Left cardiac atrium (tissue), 4 donors: Measurements from ENCODE around the gene ERICH3. TPM values are rescaled to one million over a fixed set of nuclear protein-coding genes. Genes with fewer than 3 reads are reported as not detected.

Experiments used
- ATAC-seq, 2 donors: fragments of 200-7000 bp; cut with Tn5 transposase; one replicate each; pipeline ENCODE4 v1.9.1; 2020; ENCODE audit warnings: mild to moderate bottlenecking in 2 of 2, moderate library complexity in 2 of 2
- DNase-seq: peaks from one replicate; pipeline ENCODE4 v3.0.0-alpha.2; 2020
- intact Hi-C, 2 donors: fragments of 100-400 bp; cut with DNase I; formaldehyde crosslinking; loops; one replicate each; pipeline versions ENCODE4 v1.14.1 to v1.15.1; 2022 to 2023
- long read RNA-seq: library from polyadenylated mRNA; unstranded; transcript quantifications from one replicate; pipeline ENCODE4 v2.0.0, GENCODE V29; 2021
- total RNA-seq, 2 donors: library from RNA; stranded (reverse); fragmentation: NEBNext Ultra II Directional; extraction: Animal tissue kit (Norgen Biotek cat#: 25700); gene quantifications; one replicate each; pipeline ENCODE4 v1.2.1, GENCODE V29; 2021
- donor health status: DM: no; HTN: yes; CAD: no.
- donor health status: DM: no; HTN: yes; CAD: no; lungs with severe emphysema.
- donor health status: DM: yes; HTN: yes; CAD: no.
- donor health status: Dilated cardiomyopathy.

ERICH3 gene
- not detected for total RNA-seq
- long read RNA-seq = 0 reads

- ATAC-seq = peak in 1 of 2 donors; percentile 33
These were observed at the start of gene ERICH3 for GRCh38 chr1:74673351-74674111. Gene ERICH3 (minus strand): TSS chr1:74673792. CDS start chr1:74673519, 273 bp downstream.

GRCh38 chr1:74717626-74718025 is 44.0 kb upstream of the ERICH3 start:
- intact Hi-C loops = no loop called here
- DNase-seq = no peak
- ATAC-seq = no peak

More at GRCh38 chr1:74673351-74674111, at the start of gene ERICH3:
- no peak for DNase-seq
- intact Hi-C loops = no loop called here

- intact Hi-C loops = no loop called here
These were observed 43.2 kb upstream of the ERICH3 start for GRCh38 chr1:74716822-74717221.

GRCh38 chr1:74715806-74716205 is 42.2 kb upstream of the ERICH3 start:
- no peak for ATAC-seq
- DNase-seq = no peak
- intact Hi-C loops = no loop called here

More at GRCh38 chr1:74716822-74717221, 43.2 kb upstream of the ERICH3 start:
- ATAC-seq (no peak), DNase-seq (no peak)

GRCh38 chr1:74715236-74715502 is 41.6 kb upstream of the ERICH3 start:
- ATAC-seq (no peak), DNase-seq (no peak)
- intact Hi-C loops = no loop called here

GRCh38 chr1:74714429-74715235 is 41.0 kb upstream of the ERICH3 start:
- DNase-seq (no peak), ATAC-seq (no peak)
- intact Hi-C loops = no loop called here

GRCh38 chr1:74713849-74714248 is 40.3 kb upstream of the ERICH3 start:
- no peak for ATAC-seq
- DNase-seq = no peak
- intact Hi-C loops = no loop called here

- DNase-seq = no peak
- peak; percentile 49 to 61 for ATAC-seq
- intact Hi-C loops = no loop called here
These were observed 39.3 kb upstream of the ERICH3 start for GRCh38 chr1:74712881-74713280.

- ATAC-seq = no peak
- intact Hi-C loops = no loop called here
- DNase-seq = no peak
These were observed 30.0 kb upstream of the ERICH3 start for GRCh38 chr1:74703386-74704182.

- intact Hi-C loops = no loop called here
- DNase-seq (no peak), ATAC-seq (no peak)
These were observed 25.7 kb upstream of the ERICH3 start for GRCh38 chr1:74699331-74699730.

GRCh38 chr1:74697832-74698231 is 24.2 kb upstream of the ERICH3 start:
- DNase-seq = no peak
- ATAC-seq = no peak
- intact Hi-C loops = no loop called here

GRCh38 chr1:74693473-74693872 is 19.9 kb upstream of the ERICH3 start:
- intact Hi-C loops = no loop called here
- ATAC-seq = no peak
- no peak for DNase-seq

GRCh38 chr1:74690909-74691308 is 17.3 kb upstream of the ERICH3 start:
- ATAC-seq = no peak
- intact Hi-C loops = no loop called here
- DNase-seq = no peak

- DNase-seq (no peak), ATAC-seq (no peak)
- intact Hi-C loops = no loop called here
These were observed 16.7 kb upstream of the ERICH3 start for GRCh38 chr1:74690364-74690696.

GRCh38 chr1:74689621-74690363 is 16.2 kb upstream of the ERICH3 start:
- DNase-seq = no peak
- intact Hi-C loops = no loop called here
- ATAC-seq = no peak

- intact Hi-C loops = no loop called here
- ATAC-seq = no peak
These were observed 13.3 kb upstream of the ERICH3 start for GRCh38 chr1:74686928-74687327.

GRCh38 chr1:74684301-74684700 is 10.7 kb upstream of the ERICH3 start:
- ATAC-seq = no peak
- intact Hi-C loops = no loop called here

More at GRCh38 chr1:74686928-74687327, 13.3 kb upstream of the ERICH3 start:
- no peak for DNase-seq

GRCh38 chr1:74683656-74684055 is 10.1 kb upstream of the ERICH3 start:
- ATAC-seq (no peak), DNase-seq (no peak)
- intact Hi-C loops = no loop called here

More at GRCh38 chr1:74684301-74684700, 10.7 kb upstream of the ERICH3 start:
- DNase-seq = no peak

GRCh38 chr1:74681851-74682250 is 8.3 kb upstream of the ERICH3 start:
- intact Hi-C loops = no loop called here
- ATAC-seq (no peak), DNase-seq (no peak)
